NCI-H2196 treated with DMSO at 0.1 percent for 48 hours (cell line): ENCODE measurements around the gene HCN3.
"Not testable (repeated sequence)": the region's sequence is repeated elsewhere in the genome, so short reads cannot be mapped to it uniquely, and the experiment has no call there.

Experiments
- DNase-seq: peaks from one replicate; lab custom pipeline; 2025; ENCODE audit not compliant: unreplicated experiment; lab: John Stamatoyannopoulos, UW

Gene HCN3

GRCh38 chr1:155328856-155329255, 51.6 kb downstream of the HCN3 start:
- not testable (repeated sequence) for DNase-seq

GRCh38 chr1:155329980-155330598, 52.8 kb downstream of the HCN3 start:
- DNase-seq = no peak

GRCh38 chr1:155334962-155335361, 57.7 kb downstream of the HCN3 start:
- no peak for DNase-seq
